Measurements from ENCODE around the gene DPP10. TPM values are rescaled to one million over a fixed set of nuclear protein-coding genes. Genes with fewer than 3 reads are reported as not detected.

The DPP10 gene
- total RNA-seq, 3 donors from 2014 or later (not counting 1 experiment from before 2014, with no cell fraction given): not detected

- no peak for ATAC-seq
- peaks cover 4% of the 10 kb centered on the region for H3K9me3 ChIP-seq (ENCODE audit: control insufficient read depth, insufficient read depth, low read length)
These were observed 970.1 kb downstream of the DPP10 start for GRCh38 chr2:115412501-115412900.

DNA sequence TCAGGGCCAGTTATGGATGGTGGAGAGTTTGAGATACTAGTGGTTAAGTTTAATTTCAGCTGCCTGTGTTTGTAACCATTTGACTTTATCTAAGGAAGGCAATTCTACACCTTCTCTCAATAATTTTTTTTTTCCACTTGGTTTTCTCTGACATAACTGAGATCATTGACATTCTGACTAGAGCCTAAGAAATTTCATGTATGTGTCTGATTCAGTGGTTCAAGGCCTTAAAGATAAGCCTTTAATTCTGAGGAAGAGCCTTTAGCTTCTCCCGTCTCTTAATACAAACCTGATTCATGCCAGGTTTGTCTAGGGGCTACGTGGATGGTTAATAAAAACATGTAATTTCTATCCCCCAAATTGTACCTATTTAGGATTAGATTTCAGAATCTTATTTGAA lies 971.4 kb downstream of the DPP10 start:
- no peaks in the 10 kb centered on the region for H3K27me3 ChIP-seq (ENCODE audit: control insufficient read depth, insufficient read depth, low read length)
- H3K27ac Mint-ChIP-seq: no peak overlapping the region
- H3K9me3 Mint-ChIP-seq: peaks cover 12 to 31% of the 10 kb centered on the region in 2 donors
- intact Hi-C loops (cut with micrococcal nuclease): no loop called here
- H3K4me1 ChIP-seq (ENCODE audit: control insufficient read depth, insufficient read depth, low read length): no peaks in the 10 kb centered on the region
- H3K9me3 ChIP-seq (ENCODE audit: control insufficient read depth, insufficient read depth, low read length): peaks cover 3% of the 10 kb centered on the region
- DNase-seq: no peak
- H3K36me3 Mint-ChIP-seq: peaks cover 7% of the 10 kb centered on the region
- H3K4me1 Mint-ChIP-seq: no peaks in the 10 kb centered on the region
- no peak overlapping the region for H3K27ac ChIP-seq (ENCODE audit: low read length)
- no peak for ATAC-seq
- no CpG with 5 or more reads among the region's 2 CpGs for WGBS (ENCODE audit: insufficient coverage)
- no peak for TF ChIP-seq CTCF (IDR thresholded peaks at IDR 0.05)
- H3K4me3 ChIP-seq (ENCODE audit: low read length): no peak overlapping the region
- no peaks in the 10 kb centered on the region for H3K27me3 Mint-ChIP-seq (ENCODE audit: low read depth in 2 of 2)
- no peaks in the 10 kb centered on the region for H3K36me3 ChIP-seq (ENCODE audit: control insufficient read depth, insufficient read depth, low read length)
- H3K4me3 Mint-ChIP-seq: no peak overlapping the region

More at GRCh38 chr2:115412501-115412900, 970.1 kb downstream of the DPP10 start:
- DNase-seq: no peak
- no peaks in the 10 kb centered on the region for H3K36me3 ChIP-seq (ENCODE audit: control insufficient read depth, insufficient read depth, low read length)
- WGBS (ENCODE audit: insufficient coverage): 0% methylated on average over 1 of the region's 1 CpG
- Mint-ChIP-seq H3K27me3 (ENCODE audit: low read depth in 2 of 2) (no peaks in the 10 kb centered on the region), H3K36me3 (no peaks in the 10 kb centered on the region), H3K9me3 (peaks cover 7 to 32% of the 10 kb centered on the region in 2 donors), H3K4me3 (no peak overlapping the region), H3K4me1 (no peaks in the 10 kb centered on the region), H3K27ac (no peak overlapping the region)
- no peak overlapping the region for H3K4me3 ChIP-seq (ENCODE audit: low read length)
- H3K27ac ChIP-seq (ENCODE audit: low read length): no peak overlapping the region
- H3K27me3 ChIP-seq (ENCODE audit: control insufficient read depth, insufficient read depth, low read length): no peaks in the 10 kb centered on the region
- intact Hi-C loops (cut with micrococcal nuclease): no loop called here
- H3K4me1 ChIP-seq (ENCODE audit: control insufficient read depth, insufficient read depth, low read length): no peaks in the 10 kb centered on the region
- no peak for TF ChIP-seq CTCF (IDR thresholded peaks at IDR 0.05)

- ATAC-seq: no peak
- peaks cover 7% of the 10 kb centered on the region for H3K36me3 Mint-ChIP-seq
- H3K27ac ChIP-seq (ENCODE audit: low read length): no peak overlapping the region
- no peak for TF ChIP-seq CTCF (IDR thresholded peaks at IDR 0.05)
- H3K4me1 ChIP-seq (ENCODE audit: control insufficient read depth, insufficient read depth, low read length): no peaks in the 10 kb centered on the region
- H3K4me3 Mint-ChIP-seq: no peak overlapping the region
- no peaks in the 10 kb centered on the region for H3K36me3 ChIP-seq (ENCODE audit: control insufficient read depth, insufficient read depth, low read length)
- no peak overlapping the region for H3K4me3 ChIP-seq (ENCODE audit: low read length)
- H3K9me3 ChIP-seq (ENCODE audit: control insufficient read depth, insufficient read depth, low read length): peaks cover 3% of the 10 kb centered on the region
- no peaks in the 10 kb centered on the region for H3K27me3 ChIP-seq (ENCODE audit: control insufficient read depth, insufficient read depth, low read length)
- 93% methylated on average over 2 of the region's 2 CpGs for WGBS (ENCODE audit: insufficient coverage)
- H3K4me1 Mint-ChIP-seq: no peaks in the 10 kb centered on the region
- no peak overlapping the region for H3K27ac Mint-ChIP-seq
- intact Hi-C loops (cut with micrococcal nuclease): no loop called here
- no peak for DNase-seq
- H3K9me3 Mint-ChIP-seq: peaks cover 13 to 30% of the 10 kb centered on the region in 2 donors
- no peaks in the 10 kb centered on the region for H3K27me3 Mint-ChIP-seq (ENCODE audit: low read depth in 2 of 2)
These were observed 972.0 kb downstream of the DPP10 start for GRCh38 chr2:115414466-115414865.

DNA sequence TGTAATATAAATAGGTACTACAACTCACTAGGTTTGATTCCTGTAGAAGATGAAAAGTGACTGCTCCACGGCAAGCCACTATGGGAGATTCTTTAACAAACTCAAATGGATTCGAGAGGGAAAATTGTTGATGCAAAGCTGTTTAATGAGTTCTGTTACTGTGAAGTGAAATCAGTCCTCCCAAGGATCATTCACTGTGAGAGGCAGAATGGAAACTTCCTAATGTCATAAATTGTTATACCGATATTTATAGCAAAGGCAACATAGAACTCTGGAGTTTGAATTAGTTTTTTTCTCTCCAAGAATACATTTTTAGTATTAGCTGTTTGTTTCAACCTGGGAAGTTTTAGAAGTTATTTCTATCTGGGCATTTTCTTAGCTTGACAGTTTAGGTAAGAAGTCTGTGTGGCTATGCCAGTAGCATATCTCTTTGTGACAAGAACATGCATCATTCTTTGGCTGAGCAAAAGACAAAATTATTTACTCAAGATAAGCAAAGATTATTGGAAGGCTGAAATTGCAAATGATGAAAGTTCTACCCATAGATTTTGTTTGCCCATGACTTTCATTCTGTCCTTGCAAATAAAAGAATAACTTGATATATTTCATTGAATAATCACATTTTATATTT lies 979.7 kb downstream of the DPP10 start:
- intact Hi-C loops (cut with micrococcal nuclease): no loop called here
- Mint-ChIP-seq H3K36me3 (peaks cover 21% of the 10 kb centered on the region), H3K27ac (no peak overlapping the region), H3K9me3 (peaks cover 16 to 25% of the 10 kb centered on the region in 2 donors), H3K27me3 (ENCODE audit: low read depth in 2 of 2) (no peaks in the 10 kb centered on the region), H3K4me1 (no peaks in the 10 kb centered on the region), H3K4me3 (no peak overlapping the region)
- DNase-seq (no peak), ATAC-seq (no peak)
- no peak for TF ChIP-seq CTCF (IDR thresholded peaks at IDR 0.05)
- H3K36me3 ChIP-seq (ENCODE audit: control insufficient read depth, insufficient read depth, low read length): no peaks in the 10 kb centered on the region
- no peaks in the 10 kb centered on the region for H3K27me3 ChIP-seq (ENCODE audit: control insufficient read depth, insufficient read depth, low read length)
- no peak overlapping the region for H3K4me3 ChIP-seq (ENCODE audit: low read length)
- 66% methylated on average over 2 of the region's 3 CpGs for WGBS (ENCODE audit: insufficient coverage)
- no peaks in the 10 kb centered on the region for H3K4me1 ChIP-seq (ENCODE audit: control insufficient read depth, insufficient read depth, low read length)
- peaks cover 6% of the 10 kb centered on the region for H3K9me3 ChIP-seq (ENCODE audit: control insufficient read depth, insufficient read depth, low read length)
- H3K27ac ChIP-seq (ENCODE audit: low read length): no peak overlapping the region
